SK-N-SH (cell line): ENCODE data around the gene FAM20A.

Experiments used
- CTCF ChIP-seq: fragments of 200-600 bp; sonication (generic); IDR thresholded peaks from 2 replicates; pipeline ENCODE4 v1.6.1; 2017; ENCODE audit warnings: antibody characterized with exemption, mild to moderate bottlenecking, moderate library complexity
- JUND ChIP-seq: IDR thresholded peaks from 2 replicates; pipeline ENCODE4 v1.4.0; 2012
- POLR2AphosphoS5 ChIP-seq: IDR thresholded peaks from 2 replicates; pipeline ENCODE4 v1.6.1; 2012; ENCODE audit warnings: low read depth, low read length
- REST ChIP-seq: IDR thresholded peaks from 2 replicates; pipeline ENCODE4 v1.6.1; 2012; ENCODE audit warnings: mild to moderate bottlenecking, low read depth, low read length, moderate library complexity

GRCh38 chr17:68526548-68526947 lies 74.6 kb downstream of the FAM20A start:
- TF ChIP-seq POLR2AphosphoS5 (no peak), CTCF (no peak), JUND (no peak), REST (no peak)
